Smooth muscle cell (in vitro differentiated cells): ENCODE results near the gene FBXO38. TPM values are rescaled to one million over a fixed set of nuclear protein-coding genes. Genes with fewer than 3 reads are reported as not detected.

Experiments
- DNase-seq: peaks from one replicate; lab custom pipeline; 2025; ENCODE audit not compliant: unreplicated experiment; lab: John Stamatoyannopoulos, UW
- H2AFZ ChIP-seq: fragments of 200-600 bp; sonication (generic); 2 replicates; pipeline ENCODE4 v1.6.0; 2016; ENCODE audit warnings: antibody characterized with exemption, low read depth, mild to moderate bottlenecking
- H3F3A ChIP-seq: fragments of 200-600 bp; sonication (generic); 2 replicates; pipeline ENCODE4 v1.6.0; 2017; ENCODE audit warnings: antibody characterized with exemption, low read depth
- H3K27ac ChIP-seq: fragments of 200-600 bp; sonication (generic); 2 replicates; pipeline ENCODE4 v1.5.1; 2016; ENCODE audit warnings: low read depth, mild to moderate bottlenecking
- H3K27me3 ChIP-seq: fragments of 200-600 bp; sonication (generic); 2 replicates; pipeline ENCODE4 v1.6.1; 2016; ENCODE audit warnings: low read depth, mild to moderate bottlenecking
- H3K36me3 ChIP-seq: fragments of 200-600 bp; sonication (generic); 2 replicates; pipeline ENCODE4 v1.5.1; 2016; ENCODE audit warnings: low read depth
- H3K4me1 ChIP-seq: fragments of 200-600 bp; sonication (generic); 2 replicates; pipeline ENCODE4 v1.5.1; 2016; ENCODE audit warnings: low read depth
- H3K4me2 ChIP-seq: fragments of 200-600 bp; sonication (generic); 2 replicates; pipeline ENCODE4 v1.6.0; 2016; ENCODE audit warnings: mild to moderate bottlenecking
- H3K4me3 ChIP-seq: fragments of 200-600 bp; sonication (generic); 2 replicates; pipeline ENCODE4 v1.5.1; 2016; ENCODE audit warnings: mild to moderate bottlenecking
- H3K79me2 ChIP-seq: fragments of 200-600 bp; sonication (generic); 2 replicates; pipeline ENCODE4 v1.6.0; 2016; ENCODE audit warnings: low read depth, mild to moderate bottlenecking
- H3K9ac ChIP-seq: fragments of 200-600 bp; sonication (generic); 2 replicates; pipeline ENCODE4 v1.6.0; 2016; ENCODE audit warnings: low read depth
- H3K9me3 ChIP-seq: fragments of 200-600 bp; sonication (generic); replicated peaks from 2 replicates; pipeline ENCODE4 v1.5.1; 2016; ENCODE audit warnings: low read depth
- H4K20me1 ChIP-seq: fragments of 200-600 bp; sonication (generic); 2 replicates; pipeline ENCODE4 v1.6.0; 2016; ENCODE audit warnings: low read depth
- CTCF ChIP-seq: fragments of 200-600 bp; sonication (generic); IDR thresholded peaks from 2 replicates; pipeline ENCODE4 v1.5.1; 2017; ENCODE audit warnings: borderline replicate concordance, mild to moderate bottlenecking, antibody characterized with exemption; ENCODE audit not compliant: insufficient read depth, poor library complexity, severe bottlenecking
- WGBS: methylation state at CpG from one replicate; pipeline ENCODE4 v1.1.7; 2016; ENCODE audit warnings: low lambda C conversion rate; 5-methylcytosine and 5-hydroxymethylcytosine counted together
- polyA plus RNA-seq: library from polyadenylated mRNA; unstranded; fragments of >200 nt; fragmentation: Nextera tagmentation; extraction: Ambion mirVana; gene quantifications from 2 replicates; pipeline ENCODE4 v1.2.1, GENCODE V29; 2016
- total RNA-seq: library from RNA; depleted of rRNA; stranded (reverse); fragments of >200 nt; gene quantifications from 2 replicates; pipeline ENCODE4 v1.2.3, GENCODE V29; 2014

FBXO38 gene
- total and polyA plus RNA-seq, 2 experiments from 2014 or later = 24.4 to 44.5 TPM

DNA sequence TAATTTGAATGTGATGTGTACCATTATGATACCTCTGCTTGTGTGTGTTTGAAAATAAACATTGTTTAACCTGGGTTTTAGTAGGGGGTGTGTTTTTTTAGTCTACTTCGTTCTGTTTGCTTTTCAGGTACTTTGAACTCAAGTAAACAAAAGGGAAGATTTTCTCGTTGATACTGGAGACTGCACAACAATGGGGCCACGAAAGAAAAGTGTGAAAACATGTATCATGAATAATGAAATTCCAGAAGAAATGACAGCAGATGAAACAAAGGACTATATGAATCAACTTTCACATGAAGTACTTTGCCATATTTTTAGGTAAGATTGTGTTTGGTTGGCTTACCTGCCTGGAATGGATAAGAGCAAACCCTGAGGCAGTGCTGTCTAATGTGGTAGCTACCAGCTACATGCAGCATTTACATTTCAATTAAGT lies 10.8 kb downstream of the FBXO38 start:
- whole genome bisulfite sequencing = 77% methylated on average over 3 of the region's 3 CpGs
- peaks cover 7% of the 10 kb centered on the region for H3K36me3 ChIP-seq
- no peak overlapping the region for H2AFZ ChIP-seq

DNA sequence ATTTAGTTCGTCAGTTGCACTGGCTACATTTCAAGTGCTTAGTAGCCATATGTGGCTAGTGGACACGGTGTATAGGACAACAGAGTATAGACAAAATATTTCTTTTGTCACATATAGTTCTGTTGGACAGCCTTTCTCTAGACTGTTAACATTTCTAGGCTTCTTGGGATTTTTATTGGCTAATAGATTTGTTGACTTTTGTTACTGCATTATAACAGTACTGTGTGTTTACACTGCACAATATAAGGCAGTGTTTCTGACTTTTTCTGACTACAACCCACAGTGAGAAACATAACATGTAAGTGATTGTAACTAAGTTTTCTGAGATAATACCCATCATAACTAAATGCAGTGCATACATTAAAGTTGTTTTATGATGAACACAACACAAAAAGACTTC lies 11.3 kb downstream of the FBXO38 start:
- peaks cover 45% of the 10 kb centered on the region for H3K79me2 ChIP-seq
- H3K36me3 ChIP-seq = peaks cover 7% of the 10 kb centered on the region
- no peaks in the 10 kb centered on the region for H3K9me3 ChIP-seq
- H3K27ac ChIP-seq = no peak overlapping the region
- TF ChIP-seq CTCF = no peak
- no peak overlapping the region for H3K4me2 ChIP-seq
- H2AFZ ChIP-seq = no peak overlapping the region
- no peak for DNase-seq
- H3K4me1 ChIP-seq = peaks cover 13% of the 10 kb centered on the region
- H3K9ac ChIP-seq = no peak overlapping the region
- H4K20me1 ChIP-seq = peaks cover 63% of the 10 kb centered on the region
- H3K27me3 ChIP-seq = no peaks in the 10 kb centered on the region
- H3K4me3 ChIP-seq = no peak overlapping the region
- no peaks in the 10 kb centered on the region for H3F3A ChIP-seq
- 90% methylated on average over 2 of the region's 2 CpGs for WGBS

More for the DNA sequence above, 10.8 kb downstream of the FBXO38 start:
- no peak for DNase-seq
- no peak overlapping the region for H3K27ac ChIP-seq
- peaks cover 67% of the 10 kb centered on the region for H4K20me1 ChIP-seq
- H3K4me1 ChIP-seq = peaks cover 13% of the 10 kb centered on the region
- H3F3A ChIP-seq = no peaks in the 10 kb centered on the region
- H3K27me3 ChIP-seq = no peaks in the 10 kb centered on the region
- H3K9ac ChIP-seq = no peak overlapping the region
- no peak overlapping the region for H3K4me2 ChIP-seq
- no peak overlapping the region for H3K4me3 ChIP-seq
- peaks cover 49% of the 10 kb centered on the region for H3K79me2 ChIP-seq
- no peaks in the 10 kb centered on the region for H3K9me3 ChIP-seq
- no peak for TF ChIP-seq CTCF

- Histone ChIP-seq H3K4me2 (no peak overlapping the region), H3F3A (no peaks in the 10 kb centered on the region), H3K4me1 (peaks cover 13% of the 10 kb centered on the region), H4K20me1 (peaks cover 43% of the 10 kb centered on the region), H3K4me3 (no peak overlapping the region), H3K36me3 (peaks cover 7% of the 10 kb centered on the region), H3K27me3 (no peaks in the 10 kb centered on the region), H3K9me3 (no peaks in the 10 kb centered on the region), H3K9ac (no peak overlapping the region), H2AFZ (no peak overlapping the region), H3K27ac (no peak overlapping the region), H3K79me2 (peaks cover 18% of the 10 kb centered on the region)
- TF ChIP-seq CTCF = no peak
- DNase-seq = no peak
- 93% methylated on average over 3 of the region's 3 CpGs for WGBS
Observed at GRCh38 chr5:148397968-148398595, 14.3 kb downstream of the FBXO38 start.

DNA sequence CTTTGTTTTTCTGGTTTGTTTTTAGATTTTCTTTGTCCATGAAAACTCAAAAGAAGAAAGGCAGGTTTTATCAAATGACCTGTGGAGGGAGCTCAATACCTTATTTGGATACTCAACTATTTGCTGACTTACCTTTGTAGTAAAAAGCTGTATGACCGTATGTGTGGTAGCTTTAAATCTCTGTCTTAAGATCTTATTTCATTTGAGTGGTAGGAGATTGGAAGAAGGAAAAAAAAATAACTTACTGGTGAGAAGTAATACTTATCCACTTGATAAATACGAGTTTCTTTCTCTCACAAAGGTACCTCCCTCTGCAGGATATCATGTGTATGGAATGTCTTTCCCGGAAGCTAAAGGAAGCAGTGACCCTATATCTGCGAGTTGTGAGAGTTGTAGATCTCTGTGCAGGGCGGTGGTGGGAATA lies 15.0 kb downstream of the FBXO38 start:
- H3K79me2 ChIP-seq = peaks cover 17% of the 10 kb centered on the region
- H3K27ac ChIP-seq = no peak overlapping the region
- H3K9ac ChIP-seq = no peak overlapping the region
- TF ChIP-seq CTCF = no peak
- WGBS = 79% methylated on average over 5 of the region's 5 CpGs
- H3K27me3 ChIP-seq = no peaks in the 10 kb centered on the region
- DNase-seq = no peak
- no peaks in the 10 kb centered on the region for H3F3A ChIP-seq
- H3K9me3 ChIP-seq = no peaks in the 10 kb centered on the region
- H3K4me3 ChIP-seq = no peak overlapping the region
- H4K20me1 ChIP-seq = peaks cover 40% of the 10 kb centered on the region
- H3K4me1 ChIP-seq = peaks cover 13% of the 10 kb centered on the region
- peaks cover 7% of the 10 kb centered on the region for H3K36me3 ChIP-seq
- no peak overlapping the region for H2AFZ ChIP-seq
- H3K4me2 ChIP-seq = no peak overlapping the region
